ENCODE results near the gene CYLC1.

CYLC1 gene, protein sequence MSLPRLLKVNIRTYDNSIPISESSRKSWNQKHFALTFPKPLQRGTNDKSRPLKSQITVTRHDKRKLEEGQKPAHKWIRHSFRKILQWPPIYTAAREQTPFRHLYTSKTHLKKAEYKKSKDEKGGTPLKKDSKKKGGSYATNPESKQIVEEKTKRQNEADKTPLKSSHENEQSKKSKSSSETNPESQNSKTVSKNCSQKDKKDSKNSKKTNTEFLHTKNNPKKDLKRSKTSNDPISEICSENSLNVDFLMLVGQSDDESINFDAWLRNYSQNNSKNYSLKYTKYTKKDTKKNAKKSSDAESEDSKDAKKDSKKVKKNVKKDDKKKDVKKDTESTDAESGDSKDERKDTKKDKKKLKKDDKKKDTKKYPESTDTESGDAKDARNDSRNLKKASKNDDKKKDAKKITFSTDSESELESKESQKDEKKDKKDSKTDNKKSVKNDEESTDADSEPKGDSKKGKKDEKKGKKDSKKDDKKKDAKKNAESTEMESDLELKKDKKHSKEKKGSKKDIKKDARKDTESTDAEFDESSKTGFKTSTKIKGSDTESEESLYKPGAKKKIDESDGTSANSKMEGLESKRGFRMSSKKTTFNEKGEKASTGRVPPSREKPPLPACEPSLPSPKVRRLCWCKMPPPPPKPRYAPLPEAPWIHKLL

DNA sequence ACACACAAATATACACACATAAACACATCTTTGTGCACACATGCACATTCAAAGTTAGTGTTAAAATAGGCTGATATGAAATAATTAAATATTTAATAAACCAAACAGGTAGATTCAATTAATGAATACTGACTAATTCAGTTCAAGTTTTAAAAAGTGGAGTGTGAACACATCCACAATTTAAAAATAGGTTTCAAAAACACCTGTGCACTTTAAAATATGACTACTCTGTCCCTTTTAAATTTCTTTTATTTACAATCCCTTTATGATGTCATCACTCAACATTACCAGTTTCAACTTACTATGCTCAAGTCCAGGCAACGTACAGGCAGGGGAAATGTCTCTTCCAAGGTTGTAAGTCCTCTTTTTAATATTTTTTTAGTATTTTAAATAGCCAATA lies at the start of gene CYLC1:
Gene CYLC1, plus strand, starts transcription at position 301 of the 400 bp plus-strand sequence. Its CDS starts 37 bp downstream, at position 338.
- DNase-seq: no peak

GRCh38 chrX:83819304-83819703 lies 41.6 kb upstream of the CYLC1 start:
- no peak for DNase-seq

DNA sequence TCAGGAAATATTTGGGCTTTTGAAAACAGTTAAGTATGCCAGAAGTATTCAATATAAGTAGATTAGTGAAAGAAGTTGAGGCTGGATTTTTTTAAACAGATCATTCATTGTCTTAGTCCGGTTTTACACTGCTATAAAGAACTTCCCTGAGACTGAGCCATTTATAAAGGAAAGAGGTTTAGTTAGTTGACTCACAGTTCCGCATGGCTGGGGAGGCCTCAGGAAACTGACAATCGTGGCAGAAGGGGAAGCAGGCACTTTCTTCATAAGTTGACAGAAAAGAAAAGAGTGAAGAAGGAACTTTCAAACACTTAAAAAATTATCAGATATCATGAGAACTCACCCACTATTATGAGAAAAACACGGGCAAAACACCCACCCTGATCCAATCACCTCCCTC lies 31.1 kb upstream of the CYLC1 start:
- no peak for DNase-seq

DNA sequence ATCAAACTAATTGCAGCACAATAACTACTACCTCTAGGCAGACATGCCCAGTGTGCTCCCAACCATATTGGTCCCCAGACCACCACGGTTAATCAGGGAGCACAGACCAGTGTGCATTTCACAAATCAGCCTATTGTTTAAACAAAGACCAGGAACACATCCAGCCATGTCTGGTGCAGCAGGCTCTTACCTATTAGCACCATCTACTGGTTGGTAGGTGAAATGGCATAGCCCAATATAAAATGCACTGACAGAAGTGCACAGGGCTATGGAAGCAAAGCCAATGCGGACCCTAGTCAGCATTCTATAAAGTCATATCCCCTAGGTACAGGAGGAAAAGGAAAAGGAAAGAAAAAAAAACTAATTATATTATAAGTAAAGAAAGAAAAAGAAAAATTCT lies 15.5 kb upstream of the CYLC1 start:
- peak; percentile 47 to 79 for DNase-seq

- no peak for DNase-seq
Measured at GRCh38 chrX:83847339-83847738, 13.6 kb upstream of the CYLC1 start.

DNA sequence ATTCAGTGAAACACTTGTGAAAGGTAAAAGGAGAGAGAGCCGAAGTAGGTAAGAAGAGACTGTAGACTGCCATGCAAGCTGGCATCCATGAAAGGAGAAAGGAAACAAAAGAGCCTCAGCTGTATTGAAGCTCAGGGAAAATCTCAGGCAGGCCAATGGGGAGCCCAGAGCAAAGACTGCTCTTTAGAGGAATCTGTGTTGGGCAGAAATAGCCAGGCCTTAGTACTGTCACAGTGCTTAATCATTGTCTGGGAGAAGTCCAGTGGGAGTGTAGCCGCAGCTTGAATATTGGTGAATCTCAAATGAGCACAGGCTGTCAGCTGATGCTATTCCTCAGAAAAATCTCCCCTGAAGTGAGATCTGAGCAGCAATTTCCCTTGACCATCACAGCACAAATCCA lies 27.6 kb downstream of the CYLC1 start:
- DNase-seq: no peak

GRCh38 chrX:83892433-83892832 lies 31.5 kb downstream of the CYLC1 start:
- no peak for DNase-seq

DNA sequence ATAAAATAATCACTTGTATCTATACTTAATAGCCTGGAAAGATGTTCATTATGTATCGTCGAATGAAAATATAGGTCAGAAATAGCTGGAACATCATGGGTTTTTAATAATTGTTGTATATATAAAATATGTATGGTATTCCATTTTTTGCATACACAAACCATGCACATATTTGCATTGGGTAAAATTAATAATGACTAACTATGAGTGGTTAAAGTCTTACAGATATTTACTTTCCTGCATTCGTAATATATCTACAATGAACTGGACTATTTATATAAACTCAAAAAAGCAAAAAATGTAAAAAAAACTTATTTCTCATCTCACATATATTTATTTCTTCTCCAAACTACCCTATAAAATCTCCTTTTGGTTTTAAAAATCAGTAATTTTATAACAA lies 46.0 kb downstream of the CYLC1 start:
- no peak for DNase-seq

DNA sequence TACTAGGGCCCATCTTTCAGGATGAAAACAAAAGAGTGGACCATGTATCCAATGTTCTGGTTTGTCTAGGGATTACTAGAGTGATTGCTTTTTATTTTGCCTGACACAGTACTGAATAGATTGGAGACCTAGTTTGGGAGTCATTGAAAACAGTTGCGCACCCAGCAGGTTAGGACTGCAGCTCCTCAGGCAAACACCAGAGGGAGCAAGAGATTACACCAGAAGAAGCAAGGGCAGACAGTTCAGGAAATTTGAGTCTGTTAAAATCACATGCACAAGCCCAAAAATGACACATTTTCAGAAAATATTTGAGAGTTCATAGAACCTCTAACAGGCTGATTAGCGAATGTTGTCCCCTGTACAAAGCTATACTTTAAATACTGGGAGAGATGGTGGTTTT lies 55.6 kb downstream of the CYLC1 start:
- DNase-seq: peak; percentile 7 to 14

DNA sequence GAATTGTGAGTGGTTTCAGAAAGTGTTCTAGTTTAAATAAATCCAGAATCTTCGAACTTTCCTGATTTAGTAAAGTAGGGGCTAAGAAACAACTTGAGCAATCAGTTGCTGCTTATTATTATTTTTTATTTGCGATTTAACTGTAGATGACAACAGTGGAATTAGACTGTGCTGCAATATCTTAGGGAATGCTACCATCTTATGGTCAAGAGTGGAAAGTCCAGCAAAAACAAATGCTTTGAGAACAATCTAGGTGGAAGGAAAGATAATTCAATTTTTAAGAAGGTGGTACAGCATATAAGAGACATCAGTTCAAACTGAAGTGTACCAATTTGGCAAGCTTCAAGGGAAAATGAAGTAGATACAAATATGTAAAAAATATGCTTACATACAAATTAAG lies 73.3 kb downstream of the CYLC1 start:
- DNase-seq: peak in 1 of 2 experiments; percentile 29
